ENCODE results near the gene MIPEP. TPM values are rescaled to one million over a fixed set of nuclear protein-coding genes. Genes with fewer than 3 reads are reported as not detected.

The MIPEP gene
- total RNA-seq, 1 experiment from 2014 or later, result 25.4 TPM

DNA sequence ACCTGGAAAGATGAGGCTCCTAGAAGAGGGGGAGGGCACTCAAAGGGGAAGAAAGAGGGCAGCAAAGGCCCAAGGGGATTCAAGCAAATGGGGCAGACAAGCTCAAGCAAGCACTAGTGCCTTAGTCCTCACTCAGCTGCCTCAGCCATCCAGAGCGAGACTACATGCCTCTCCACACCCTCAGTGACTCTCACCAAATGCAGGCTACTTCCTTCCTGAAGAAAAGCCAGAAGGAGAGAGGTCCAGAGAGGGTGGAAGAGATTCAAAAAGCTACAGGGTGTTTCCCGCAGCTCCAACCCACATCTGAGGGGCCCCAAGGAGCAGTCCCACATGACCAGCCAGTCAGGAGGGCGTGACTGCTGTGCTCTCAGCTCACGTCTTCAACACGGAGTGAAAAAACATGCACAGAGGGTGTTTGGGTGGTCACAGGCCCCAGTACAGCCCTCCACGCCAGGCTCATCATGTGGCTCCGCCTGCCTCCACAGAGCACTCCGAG lies 40.5 kb downstream of the MIPEP start:
- TF ChIP-seq EZH2 (IDR thresholded peaks at IDR 0.05; ENCODE audit: borderline replicate concordance, low read depth, low read length, poor library complexity, severe bottlenecking), result no peak
- TF ChIP-seq, protein P1, sequence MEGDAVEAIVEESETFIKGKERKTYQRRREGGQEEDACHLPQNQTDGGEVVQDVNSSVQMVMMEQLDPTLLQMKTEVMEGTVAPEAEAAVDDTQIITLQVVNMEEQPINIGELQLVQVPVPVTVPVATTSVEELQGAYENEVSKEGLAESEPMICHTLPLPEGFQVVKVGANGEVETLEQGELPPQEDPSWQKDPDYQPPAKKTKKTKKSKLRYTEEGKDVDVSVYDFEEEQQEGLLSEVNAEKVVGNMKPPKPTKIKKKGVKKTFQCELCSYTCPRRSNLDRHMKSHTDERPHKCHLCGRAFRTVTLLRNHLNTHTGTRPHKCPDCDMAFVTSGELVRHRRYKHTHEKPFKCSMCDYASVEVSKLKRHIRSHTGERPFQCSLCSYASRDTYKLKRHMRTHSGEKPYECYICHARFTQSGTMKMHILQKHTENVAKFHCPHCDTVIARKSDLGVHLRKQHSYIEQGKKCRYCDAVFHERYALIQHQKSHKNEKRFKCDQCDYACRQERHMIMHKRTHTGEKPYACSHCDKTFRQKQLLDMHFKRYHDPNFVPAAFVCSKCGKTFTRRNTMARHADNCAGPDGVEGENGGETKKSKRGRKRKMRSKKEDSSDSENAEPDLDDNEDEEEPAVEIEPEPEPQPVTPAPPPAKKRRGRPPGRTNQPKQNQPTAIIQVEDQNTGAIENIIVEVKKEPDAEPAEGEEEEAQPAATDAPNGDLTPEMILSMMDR (conservative IDR thresholded peaks at IDR 0.05; ENCODE audit: low read depth, low read length), result no peak
- H3K27me3 ChIP-seq (replicated peaks; ENCODE audit: insufficient read depth, low read depth, low read length, poor library complexity), result no peaks in the 10 kb centered on the region
- BruUV-seq (replicated peaks), result no TSS peak
- ChIA-PET POLR2A (ENCODE audit: low non-redundant PET) (no interaction called here), CTCF (no interaction called here)
- no peaks in the 10 kb centered on the region for H3K36me3 ChIP-seq (ENCODE audit: insufficient read depth, low read length, poor library complexity, severe bottlenecking)
- intact Hi-C loops (cut with micrococcal nuclease; ENCODE audit: unreplicated experiment), result no loop called here
- H3K27ac ChIP-seq (ENCODE audit: low read depth, low read length, poor library complexity, severe bottlenecking), result no peak overlapping the region
- H3K4me3 ChIP-seq (ENCODE audit: low read depth, low read length, poor library complexity, severe bottlenecking), result no peak overlapping the region
- H3K9me3 ChIP-seq (ENCODE audit: low read depth, low read length, poor library complexity, severe bottlenecking), result no peaks in the 10 kb centered on the region
- DNase-seq (ENCODE audit: low spot score), result no peak
- H3K4me1 ChIP-seq (ENCODE audit: insufficient read depth, low read length, poor library complexity, severe bottlenecking), result no peaks in the 10 kb centered on the region

DNA sequence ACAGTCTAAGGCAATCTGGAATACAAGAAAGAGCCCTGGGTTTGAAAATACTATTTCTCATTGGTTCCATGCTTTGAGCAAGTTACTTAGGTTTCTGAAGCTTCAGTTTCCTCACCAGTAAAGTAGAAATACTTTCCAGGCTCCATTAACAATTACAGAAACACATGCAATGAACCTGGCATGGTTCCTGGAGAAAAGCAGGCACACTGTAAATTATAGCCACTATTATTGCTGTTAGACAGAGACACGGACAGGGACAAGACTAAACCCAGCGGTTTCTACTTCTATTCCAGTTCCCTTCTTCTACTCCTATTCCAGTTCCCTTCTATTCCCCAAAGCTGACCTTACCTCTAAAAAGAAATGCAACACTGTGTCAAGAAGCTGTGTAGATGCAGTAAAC lies 41.2 kb downstream of the MIPEP start:
- ChIA-PET POLR2A (ENCODE audit: low non-redundant PET) (no interaction called here), CTCF (no interaction called here)
- intact Hi-C loops (cut with micrococcal nuclease; ENCODE audit: unreplicated experiment), result no loop called here
- Histone ChIP-seq H3K36me3 (ENCODE audit: insufficient read depth, low read length, poor library complexity, severe bottlenecking) (no peaks in the 10 kb centered on the region), H3K9me3 (ENCODE audit: low read depth, low read length, poor library complexity, severe bottlenecking) (no peaks in the 10 kb centered on the region), H3K4me1 (ENCODE audit: insufficient read depth, low read length, poor library complexity, severe bottlenecking) (no peaks in the 10 kb centered on the region), H3K4me3 (ENCODE audit: low read depth, low read length, poor library complexity, severe bottlenecking) (no peak overlapping the region), H3K27me3 (replicated peaks; ENCODE audit: insufficient read depth, low read depth, low read length, poor library complexity) (no peaks in the 10 kb centered on the region), H3K27ac (ENCODE audit: low read depth, low read length, poor library complexity, severe bottlenecking) (no peak overlapping the region)
- TF ChIP-seq EZH2 (IDR thresholded peaks at IDR 0.05; ENCODE audit: borderline replicate concordance, low read depth, low read length, poor library complexity, severe bottlenecking), result no peak
- TF ChIP-seq, protein P1 (conservative IDR thresholded peaks at IDR 0.05; ENCODE audit: low read depth, low read length), result no peak
- BruUV-seq (replicated peaks), result no TSS peak
- no peak for DNase-seq (ENCODE audit: low spot score)

DNA sequence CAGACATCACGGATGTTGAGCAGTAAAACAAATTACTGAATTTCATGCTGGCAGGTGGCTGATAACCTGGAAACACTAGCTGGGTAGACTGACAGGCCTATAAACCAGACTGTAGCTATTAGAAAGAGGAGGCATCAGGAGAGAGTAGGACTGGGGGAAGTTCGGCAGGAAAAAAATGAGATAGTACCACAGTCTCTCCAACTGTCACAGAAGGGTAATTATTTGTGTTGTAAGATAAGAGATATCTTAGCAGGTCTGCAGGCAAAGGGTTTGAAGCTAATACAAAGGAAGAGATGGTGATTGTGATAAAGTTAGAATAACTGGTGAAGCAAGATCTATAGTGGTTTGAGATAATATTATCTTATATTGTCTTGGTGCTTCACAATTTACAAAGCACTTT lies 41.7 kb downstream of the MIPEP start:
- TF ChIP-seq, protein P1 (conservative IDR thresholded peaks at IDR 0.05; ENCODE audit: low read depth, low read length), result no peak
- TF ChIP-seq EZH2 (IDR thresholded peaks at IDR 0.05; ENCODE audit: borderline replicate concordance, low read depth, low read length, poor library complexity, severe bottlenecking), result no peak
- H3K36me3 ChIP-seq (ENCODE audit: insufficient read depth, low read length, poor library complexity, severe bottlenecking), result no peaks in the 10 kb centered on the region
- ChIA-PET POLR2A (ENCODE audit: low non-redundant PET) (no interaction called here), CTCF (no interaction called here)
- no TSS peak for BruUV-seq (replicated peaks)
- H3K27ac ChIP-seq (ENCODE audit: low read depth, low read length, poor library complexity, severe bottlenecking), result no peak overlapping the region
- H3K4me3 ChIP-seq (ENCODE audit: low read depth, low read length, poor library complexity, severe bottlenecking), result no peak overlapping the region
- H3K27me3 ChIP-seq (replicated peaks; ENCODE audit: insufficient read depth, low read depth, low read length, poor library complexity), result no peaks in the 10 kb centered on the region
- intact Hi-C loops (cut with micrococcal nuclease; ENCODE audit: unreplicated experiment), result no loop called here
- no peaks in the 10 kb centered on the region for H3K4me1 ChIP-seq (ENCODE audit: insufficient read depth, low read length, poor library complexity, severe bottlenecking)
- H3K9me3 ChIP-seq (ENCODE audit: low read depth, low read length, poor library complexity, severe bottlenecking), result no peaks in the 10 kb centered on the region
- no peak for DNase-seq (ENCODE audit: low spot score)
